HUES48 (cell line): Measurements from ENCODE around the gene CSF2.

ENCODE experiments used
- H3K27ac ChIP-seq: one replicate; pipeline ENCODE4 v1.7.0; 2013; ENCODE audit warnings: low read depth, low read length, inconsistent platforms
- H3K27me3 ChIP-seq: 2 replicates; pipeline ENCODE4 v1.6.1; 2013; ENCODE audit warnings: mild to moderate bottlenecking, low read length; ENCODE audit not compliant: control insufficient read depth, insufficient read depth
- H3K36me3 ChIP-seq: 2 replicates; pipeline ENCODE4 v1.6.1; 2013; ENCODE audit warnings: low read length; ENCODE audit not compliant: control insufficient read depth, insufficient read depth
- H3K4me1 ChIP-seq: 2 replicates; pipeline ENCODE4 v1.6.1; 2013; ENCODE audit warnings: mild to moderate bottlenecking, low read length; ENCODE audit not compliant: control insufficient read depth, insufficient read depth
- H3K4me3 ChIP-seq: 2 replicates; pipeline ENCODE4 v1.5.1; 2013; ENCODE audit warnings: mild to moderate bottlenecking, low read depth, low read length
- H3K9ac ChIP-seq: 2 replicates; pipeline ENCODE4 v1.6.1; 2013; ENCODE audit warnings: mild to moderate bottlenecking, low read depth, low read length, moderate library complexity
- H3K9me3 ChIP-seq: 2 replicates; pipeline ENCODE4 v1.6.1; 2013; ENCODE audit warnings: low read length; ENCODE audit not compliant: control insufficient read depth, insufficient read depth

CSF2 gene

DNA sequence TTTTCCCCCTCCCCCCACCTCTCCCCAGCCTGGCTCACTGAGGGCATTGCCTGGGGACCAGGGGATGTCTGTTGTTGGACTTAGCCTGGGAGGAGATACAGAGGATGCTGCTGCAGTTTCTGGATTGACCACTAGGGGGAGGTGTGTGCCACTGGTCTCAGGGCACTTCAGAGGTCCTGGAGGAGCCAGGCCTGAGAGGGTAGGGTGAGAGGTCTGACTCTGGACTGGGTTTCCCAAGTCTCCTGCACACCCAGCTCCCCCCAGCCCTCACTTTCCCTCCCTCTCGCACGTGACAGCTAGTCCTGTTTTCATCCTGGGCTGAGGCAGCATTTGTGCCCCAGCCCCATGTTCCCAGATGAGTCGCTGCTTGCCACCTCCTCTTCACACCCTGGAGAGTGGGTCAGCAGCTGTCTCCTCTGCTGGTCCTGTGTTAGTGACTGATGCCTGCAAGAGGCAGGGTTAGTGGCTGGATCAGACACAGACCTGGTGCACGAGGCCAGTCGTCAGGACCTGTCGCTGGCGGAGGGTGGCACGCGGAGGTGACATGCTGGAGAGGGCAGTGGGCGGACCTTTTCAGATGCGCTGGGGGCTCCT is 8.8 kb upstream of the CSF2 start:
- Histone ChIP-seq H3K4me1 (peaks cover 5% of the 10 kb centered on the region; the same call in 1 of the 2 replicates), H3K36me3 (no peaks in the 10 kb centered on the region), H3K27me3 (no peaks in the 10 kb centered on the region), H3K9me3 (no peaks in the 10 kb centered on the region), H3K4me3 (no peak overlapping the region), H3K9ac (no peak overlapping the region), H3K27ac (no peak overlapping the region)

DNA sequence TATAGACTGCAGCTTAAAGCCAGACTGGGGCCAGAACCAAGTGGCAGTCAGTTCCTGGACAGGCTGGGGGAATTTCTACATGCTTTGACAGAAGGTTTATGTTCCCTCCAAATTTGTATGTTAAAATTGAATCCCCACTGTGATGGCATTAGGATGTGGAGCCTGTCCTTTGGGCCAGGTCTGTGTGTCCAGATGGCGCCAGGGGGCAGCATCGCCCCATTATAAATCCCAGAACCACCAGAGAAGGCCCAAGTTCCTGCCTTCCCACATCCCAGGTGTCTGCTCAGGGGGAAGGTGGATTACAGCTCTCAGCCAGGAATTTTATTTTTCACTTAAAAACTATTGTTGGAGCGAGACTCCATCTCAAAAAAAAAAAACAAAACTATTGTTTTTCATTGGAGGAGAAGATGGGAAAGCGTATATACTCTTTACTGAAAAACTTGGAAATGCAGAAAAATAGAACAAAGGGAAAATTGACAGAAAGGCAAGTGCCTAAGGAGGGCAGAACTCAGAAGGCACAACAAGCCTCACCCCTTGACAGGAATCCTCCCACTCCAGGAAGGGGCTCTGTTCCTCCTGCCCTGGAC is 8.1 kb upstream of the CSF2 start:
- Histone ChIP-seq H3K9ac (no peak overlapping the region), H3K4me1 (peaks cover 5% of the 10 kb centered on the region; the same call in 1 of the 2 replicates), H3K4me3 (no peak overlapping the region), H3K27ac (no peak overlapping the region), H3K36me3 (no peaks in the 10 kb centered on the region), H3K27me3 (no peaks in the 10 kb centered on the region), H3K9me3 (no peaks in the 10 kb centered on the region)

DNA sequence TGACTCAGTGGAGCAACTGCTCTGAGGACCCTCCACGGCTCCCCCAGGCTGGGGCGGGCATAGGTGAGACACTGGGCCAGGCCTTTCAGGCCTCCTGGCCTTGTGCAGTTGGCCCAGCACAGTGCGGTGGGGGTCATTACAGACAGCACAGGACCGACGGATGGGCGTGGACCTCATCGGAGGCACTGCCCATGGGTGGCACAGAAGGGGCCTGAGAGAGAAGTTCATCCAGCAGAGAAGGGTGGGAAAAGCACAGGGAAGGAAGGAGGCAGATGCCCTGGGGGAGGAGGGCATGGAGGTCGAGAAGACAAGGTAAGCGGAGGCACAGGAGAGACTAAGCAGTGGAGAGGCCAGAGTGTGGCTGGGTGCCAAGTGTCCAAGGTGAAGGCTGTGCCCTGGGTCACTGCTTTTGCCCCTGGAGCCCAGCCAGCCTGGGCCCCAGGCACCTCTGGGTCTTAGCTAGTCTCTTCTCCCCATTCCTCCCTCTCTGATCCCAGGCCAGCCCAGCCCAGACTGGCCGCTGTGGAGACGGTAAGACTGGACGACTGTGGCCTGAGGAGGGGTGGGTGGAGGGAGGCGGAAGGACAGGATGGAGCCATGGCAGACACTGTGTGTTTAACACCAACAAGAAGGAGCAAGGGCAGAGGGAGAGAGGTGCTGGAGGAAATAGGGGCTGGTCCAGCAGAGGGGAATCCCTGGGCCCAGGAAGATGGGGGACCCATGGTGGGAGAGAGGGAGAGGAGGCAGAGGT is 7.5 kb upstream of the CSF2 start:
- Histone ChIP-seq H3K36me3 (no peaks in the 10 kb centered on the region), H3K4me3 (no peak overlapping the region), H3K9me3 (no peaks in the 10 kb centered on the region), H3K27me3 (no peaks in the 10 kb centered on the region), H3K27ac (no peak overlapping the region), H3K9ac (no peak overlapping the region), H3K4me1 (peaks cover 2% of the 10 kb centered on the region; the same call in 1 of the 2 replicates)

DNA sequence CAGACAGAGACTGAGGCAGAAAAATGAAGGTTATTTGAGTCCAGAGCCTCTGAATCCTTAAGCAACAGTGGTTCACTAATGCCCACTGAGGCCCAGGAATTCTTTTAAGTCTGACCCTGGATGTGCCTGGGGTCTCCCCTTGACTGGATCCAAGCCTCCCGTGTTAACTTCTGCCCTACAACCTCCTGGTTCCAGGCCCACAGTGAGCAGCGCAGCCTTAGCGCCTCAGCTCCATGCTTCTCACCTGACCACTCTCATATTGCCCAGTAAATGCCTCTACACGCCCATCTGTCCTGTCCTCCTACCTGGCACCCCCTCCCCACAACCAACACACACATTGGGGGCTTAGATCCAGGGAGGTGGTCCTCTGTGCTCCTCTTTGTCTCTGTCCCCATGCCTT is 6.7 kb upstream of the CSF2 start:
- H3K36me3 ChIP-seq: no peaks in the 10 kb centered on the region
- no peaks in the 10 kb centered on the region for H3K9me3 ChIP-seq
- no peaks in the 10 kb centered on the region for H3K4me1 ChIP-seq
- no peak overlapping the region for H3K9ac ChIP-seq
- no peak overlapping the region for H3K4me3 ChIP-seq
- no peaks in the 10 kb centered on the region for H3K27me3 ChIP-seq
- H3K27ac ChIP-seq: no peak overlapping the region

DNA sequence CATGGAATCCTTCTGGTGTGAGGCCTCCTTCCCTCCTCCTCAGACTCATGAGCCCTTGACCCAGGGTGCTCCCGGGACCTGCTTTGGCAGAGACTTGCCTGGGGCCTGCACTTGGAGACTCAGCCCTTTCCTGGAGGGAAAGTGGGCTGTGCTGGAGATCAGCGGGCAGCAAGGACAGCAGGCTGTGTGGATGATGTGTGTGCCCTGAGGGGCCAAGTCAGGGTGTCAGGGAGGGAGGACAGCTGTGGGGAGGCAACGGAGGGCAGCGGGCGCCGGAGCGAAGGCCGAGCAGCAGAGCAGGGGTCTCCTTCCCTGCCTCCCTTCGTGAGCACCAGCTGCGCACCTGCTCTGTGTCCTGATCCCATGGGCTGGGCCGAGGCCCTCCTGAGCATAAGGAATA is 6.1 kb upstream of the CSF2 start:
- no peaks in the 10 kb centered on the region for H3K9me3 ChIP-seq
- H3K4me3 ChIP-seq: no peak overlapping the region
- H3K27me3 ChIP-seq: no peaks in the 10 kb centered on the region
- no peak overlapping the region for H3K27ac ChIP-seq
- no peaks in the 10 kb centered on the region for H3K4me1 ChIP-seq
- H3K36me3 ChIP-seq: no peaks in the 10 kb centered on the region
- H3K9ac ChIP-seq: no peak overlapping the region

DNA sequence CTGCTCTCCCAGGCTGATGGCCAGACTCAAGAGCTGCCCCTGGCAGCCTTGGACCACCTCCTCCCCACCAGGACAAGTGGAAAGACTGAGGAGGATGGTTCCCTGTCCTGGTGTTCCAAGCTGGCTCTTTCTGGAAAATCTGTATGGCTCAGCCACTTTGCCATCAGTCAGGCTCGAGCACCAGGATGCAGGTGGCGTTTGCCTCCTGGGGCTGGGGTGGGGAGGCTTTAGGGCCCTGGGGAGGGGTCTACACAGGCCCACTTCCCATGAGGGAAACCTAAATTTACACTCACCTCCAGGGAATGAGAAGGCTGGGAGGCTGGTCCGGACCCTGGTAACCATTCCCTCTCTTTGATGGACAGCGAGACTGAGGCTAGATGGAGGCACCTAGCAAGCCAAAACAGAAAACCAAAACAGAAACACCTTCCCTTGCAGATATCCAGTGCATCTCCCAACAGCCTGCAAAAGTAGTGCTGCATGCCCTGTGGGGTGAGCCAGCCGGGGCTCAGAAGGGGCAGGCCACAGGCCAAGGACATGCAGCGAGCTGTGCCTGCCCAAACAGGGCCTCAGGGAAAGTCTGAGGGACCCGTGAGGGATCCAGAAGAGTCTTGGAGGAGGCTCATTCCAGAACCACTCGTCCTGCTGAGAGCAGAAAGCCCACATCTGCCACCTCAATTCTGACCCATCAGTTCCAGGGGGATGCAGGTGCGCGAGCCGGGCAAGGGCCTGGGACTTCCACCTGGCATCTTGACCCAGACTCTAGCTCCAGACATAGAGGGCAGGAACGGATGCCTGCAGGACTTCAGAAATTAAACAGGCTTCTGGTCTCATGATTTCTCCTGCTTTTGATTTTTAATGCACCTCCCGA is 5.4 kb upstream of the CSF2 start:
- Histone ChIP-seq H3K27ac (no peak overlapping the region), H3K36me3 (no peaks in the 10 kb centered on the region), H3K4me1 (no peaks in the 10 kb centered on the region), H3K27me3 (no peaks in the 10 kb centered on the region), H3K9ac (no peak overlapping the region), H3K9me3 (no peaks in the 10 kb centered on the region), H3K4me3 (no peak overlapping the region)

DNA sequence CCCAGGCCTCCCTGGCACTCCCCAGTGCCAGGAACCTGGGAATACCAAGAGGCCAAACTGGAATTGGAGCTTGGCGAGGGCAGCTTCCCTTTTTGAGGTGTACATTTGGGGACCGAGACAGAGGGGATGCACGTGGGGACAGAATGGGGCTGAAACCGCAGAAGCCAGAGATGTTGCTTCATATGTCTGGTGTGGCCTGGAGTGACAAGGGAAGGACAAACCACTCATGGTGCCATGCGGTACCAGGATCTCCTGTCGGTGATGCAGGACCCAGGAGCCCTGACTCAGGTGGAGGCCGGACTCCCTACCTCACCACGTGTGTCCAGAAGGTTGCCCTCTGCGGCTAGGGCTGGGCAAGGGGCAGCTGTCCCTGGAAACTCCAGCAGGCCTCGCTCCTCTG is 4.0 kb upstream of the CSF2 start:
- Histone ChIP-seq H3K36me3 (no peaks in the 10 kb centered on the region), H3K4me3 (no peak overlapping the region), H3K27ac (no peak overlapping the region), H3K9ac (no peak overlapping the region), H3K4me1 (no peaks in the 10 kb centered on the region), H3K27me3 (no peaks in the 10 kb centered on the region), H3K9me3 (no peaks in the 10 kb centered on the region)

DNA sequence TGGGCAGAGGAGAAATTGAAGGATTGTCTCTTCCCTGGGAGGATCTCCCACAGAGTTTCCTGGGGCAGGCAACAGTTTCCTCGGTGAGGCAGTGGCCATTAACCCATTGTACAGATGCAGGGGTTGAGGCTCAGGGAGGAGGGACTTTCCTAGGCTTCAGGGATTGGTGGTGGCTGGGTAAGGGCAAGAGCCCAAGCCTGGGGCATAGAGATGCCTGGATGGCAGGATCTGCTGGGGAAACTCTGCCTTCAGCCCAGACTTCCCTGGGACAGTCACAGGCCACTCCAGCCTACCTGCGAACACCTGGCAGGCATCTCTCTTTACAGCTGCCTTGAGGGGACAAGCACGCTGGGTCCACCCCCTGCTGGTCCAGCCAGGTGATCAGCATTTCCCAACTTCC is 3.6 kb upstream of the CSF2 start:
- Histone ChIP-seq H3K27ac (no peak overlapping the region), H3K27me3 (no peaks in the 10 kb centered on the region), H3K9me3 (no peaks in the 10 kb centered on the region), H3K9ac (no peak overlapping the region), H3K36me3 (no peaks in the 10 kb centered on the region), H3K4me3 (no peak overlapping the region), H3K4me1 (no peaks in the 10 kb centered on the region)

DNA sequence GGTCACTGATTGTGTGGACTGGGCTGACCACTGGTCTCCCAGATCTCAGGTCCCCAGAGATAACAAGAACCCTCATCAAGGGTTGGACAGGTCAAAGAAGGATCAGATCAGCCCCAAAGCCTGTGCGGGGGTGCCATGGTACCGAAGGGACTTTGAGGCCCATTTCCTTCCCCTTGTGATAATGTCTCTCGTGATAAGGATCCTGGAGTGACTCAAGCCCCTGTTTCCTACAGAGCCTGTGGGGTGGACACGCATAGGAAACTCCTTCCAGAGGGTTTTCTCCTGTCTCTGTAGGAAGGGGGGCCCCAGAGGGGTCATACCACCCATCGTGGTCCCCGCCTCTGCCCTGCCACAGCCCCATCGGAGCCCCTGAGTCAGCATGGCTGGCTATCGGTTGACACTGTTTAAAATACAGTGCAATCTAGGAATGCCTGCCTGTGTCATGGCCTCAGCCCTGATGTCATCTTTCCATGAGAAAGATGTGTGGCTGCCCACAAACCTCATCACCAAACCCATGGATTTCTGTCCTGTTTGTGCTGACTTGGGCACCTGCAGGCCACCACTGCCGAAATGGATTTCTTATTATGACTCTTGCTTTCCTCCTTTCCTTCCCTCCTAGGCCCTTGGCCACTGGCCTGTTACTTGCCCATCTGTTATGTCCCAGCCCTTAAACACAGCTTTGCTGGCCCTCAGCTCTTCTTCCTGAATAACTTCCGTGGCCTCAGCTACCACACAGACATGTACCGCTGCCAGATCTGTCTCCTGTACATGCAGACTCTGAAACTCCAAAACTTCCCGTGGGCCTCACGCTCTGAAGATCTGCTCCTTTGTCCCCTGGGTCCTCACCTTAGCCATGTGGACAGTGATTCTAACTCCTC is 2.9 kb upstream of the CSF2 start:
- no peaks in the 10 kb centered on the region for H3K36me3 ChIP-seq
- H3K9me3 ChIP-seq: no peaks in the 10 kb centered on the region
- H3K27me3 ChIP-seq: no peaks in the 10 kb centered on the region
- H3K4me1 ChIP-seq: no peaks in the 10 kb centered on the region
- H3K4me3 ChIP-seq: no peak overlapping the region
- no peak overlapping the region for H3K9ac ChIP-seq
- no peak overlapping the region for H3K27ac ChIP-seq

DNA sequence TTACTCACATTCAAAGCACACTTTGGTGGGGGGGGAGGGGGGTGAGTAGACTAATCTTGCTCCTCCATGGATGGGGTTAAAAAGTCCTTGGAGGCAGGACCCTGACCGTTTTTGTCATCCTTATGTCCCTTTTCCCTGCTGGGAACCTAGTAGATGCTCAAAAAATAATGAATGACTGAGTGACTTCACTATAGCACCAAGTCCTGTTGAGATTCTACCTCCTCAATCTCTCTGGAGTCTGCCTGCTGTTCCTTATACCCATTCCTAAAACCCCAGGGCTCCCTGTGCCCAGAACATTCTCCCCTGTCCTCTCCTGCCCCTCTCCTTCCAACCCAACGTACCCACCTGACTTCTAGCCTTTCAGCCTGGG is 2.3 kb upstream of the CSF2 start:
- no peaks in the 10 kb centered on the region for H3K4me1 ChIP-seq
- no peaks in the 10 kb centered on the region for H3K27me3 ChIP-seq
- no peak overlapping the region for H3K9ac ChIP-seq

More for the DNA sequence above, 2.3 kb upstream of the CSF2 start:
- no peaks in the 10 kb centered on the region for H3K9me3 ChIP-seq
- H3K4me3 ChIP-seq: no peak overlapping the region
- H3K36me3 ChIP-seq: no peaks in the 10 kb centered on the region
- no peak overlapping the region for H3K27ac ChIP-seq
